Smooth muscle cell (in vitro differentiated cells): Measurements from ENCODE around the gene GNAZ. TPM values are rescaled to one million over a fixed set of nuclear protein-coding genes. Genes with fewer than 3 reads are reported as not detected.

Experiments used
- DNase-seq: peaks from one replicate; lab custom pipeline; 2025; ENCODE audit not compliant: unreplicated experiment; lab: John Stamatoyannopoulos, UW
- H2AFZ ChIP-seq: fragments of 200-600 bp; sonication (generic); 2 replicates; pipeline ENCODE4 v1.6.0; 2016; ENCODE audit warnings: antibody characterized with exemption, low read depth, mild to moderate bottlenecking
- H3F3A ChIP-seq: fragments of 200-600 bp; sonication (generic); 2 replicates; pipeline ENCODE4 v1.6.0; 2017; ENCODE audit warnings: antibody characterized with exemption, low read depth
- H3K27ac ChIP-seq: fragments of 200-600 bp; sonication (generic); 2 replicates; pipeline ENCODE4 v1.5.1; 2016; ENCODE audit warnings: low read depth, mild to moderate bottlenecking
- H3K27me3 ChIP-seq: fragments of 200-600 bp; sonication (generic); 2 replicates; pipeline ENCODE4 v1.6.1; 2016; ENCODE audit warnings: low read depth, mild to moderate bottlenecking
- H3K36me3 ChIP-seq: fragments of 200-600 bp; sonication (generic); 2 replicates; pipeline ENCODE4 v1.5.1; 2016; ENCODE audit warnings: low read depth
- H3K4me1 ChIP-seq: fragments of 200-600 bp; sonication (generic); 2 replicates; pipeline ENCODE4 v1.5.1; 2016; ENCODE audit warnings: low read depth
- H3K4me2 ChIP-seq: fragments of 200-600 bp; sonication (generic); 2 replicates; pipeline ENCODE4 v1.6.0; 2016; ENCODE audit warnings: mild to moderate bottlenecking
- H3K4me3 ChIP-seq: fragments of 200-600 bp; sonication (generic); 2 replicates; pipeline ENCODE4 v1.5.1; 2016; ENCODE audit warnings: mild to moderate bottlenecking
- H3K79me2 ChIP-seq: fragments of 200-600 bp; sonication (generic); 2 replicates; pipeline ENCODE4 v1.6.0; 2016; ENCODE audit warnings: low read depth, mild to moderate bottlenecking
- H3K9ac ChIP-seq: fragments of 200-600 bp; sonication (generic); 2 replicates; pipeline ENCODE4 v1.6.0; 2016; ENCODE audit warnings: low read depth
- H3K9me3 ChIP-seq: fragments of 200-600 bp; sonication (generic); replicated peaks from 2 replicates; pipeline ENCODE4 v1.5.1; 2016; ENCODE audit warnings: low read depth
- H4K20me1 ChIP-seq: fragments of 200-600 bp; sonication (generic); 2 replicates; pipeline ENCODE4 v1.6.0; 2016; ENCODE audit warnings: low read depth
- WGBS: methylation state at CpG from one replicate; pipeline ENCODE4 v1.1.7; 2016; ENCODE audit warnings: low lambda C conversion rate; 5-methylcytosine and 5-hydroxymethylcytosine counted together
- polyA plus RNA-seq: library from polyadenylated mRNA; unstranded; fragments of >200 nt; fragmentation: Nextera tagmentation; extraction: Ambion mirVana; gene quantifications from 2 replicates; pipeline ENCODE4 v1.2.1, GENCODE V29; 2016
- total RNA-seq: library from RNA; depleted of rRNA; stranded (reverse); fragments of >200 nt; gene quantifications from 2 replicates; pipeline ENCODE4 v1.2.3, GENCODE V29; 2014
- TF ChIP-seq, protein P1 (sequence below): fragments of 200-600 bp; sonication (generic); IDR thresholded peaks from 2 replicates; pipeline ENCODE4 v1.5.1; 2017; ENCODE audit warnings: borderline replicate concordance, mild to moderate bottlenecking, antibody characterized with exemption; ENCODE audit not compliant: insufficient read depth, poor library complexity, severe bottlenecking

Gene GNAZ
- total and polyA plus RNA-seq, 2 experiments from 2014 or later: 0.50 to 1.2 TPM

DNA sequence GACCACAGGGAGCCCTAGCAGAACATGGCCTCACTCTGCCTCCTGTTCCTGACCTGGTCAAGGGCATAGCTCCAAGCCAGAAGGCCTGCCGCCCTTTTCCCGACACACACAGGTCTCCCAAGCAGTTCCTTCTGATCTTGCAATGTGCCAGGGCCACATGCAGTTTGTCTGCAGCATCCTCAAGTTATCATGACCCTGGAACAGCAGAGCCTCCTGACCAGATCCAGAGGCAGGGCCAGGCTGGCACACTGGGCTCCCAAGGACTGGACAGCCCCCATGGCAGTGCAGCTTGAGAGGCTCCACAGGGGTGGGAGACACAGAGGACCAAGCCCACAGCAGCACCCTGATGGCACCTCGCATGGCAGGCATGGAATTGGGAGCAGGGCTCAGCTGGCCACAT is 31.2 kb downstream of the GNAZ start:
- Histone ChIP-seq H3K4me1 (no peaks in the 10 kb centered on the region), H4K20me1 (no peaks in the 10 kb centered on the region), H3K79me2 (no peaks in the 10 kb centered on the region), H3K27ac (no peak overlapping the region), H3K4me3 (no peak overlapping the region), H3K36me3 (no peaks in the 10 kb centered on the region), H3K4me2 (no peak overlapping the region), H3K9me3 (no peaks in the 10 kb centered on the region), H2AFZ (no peak overlapping the region), H3K27me3 (no peaks in the 10 kb centered on the region), H3K9ac (no peak overlapping the region), H3F3A (no peaks in the 10 kb centered on the region)
- TF ChIP-seq, protein P1, sequence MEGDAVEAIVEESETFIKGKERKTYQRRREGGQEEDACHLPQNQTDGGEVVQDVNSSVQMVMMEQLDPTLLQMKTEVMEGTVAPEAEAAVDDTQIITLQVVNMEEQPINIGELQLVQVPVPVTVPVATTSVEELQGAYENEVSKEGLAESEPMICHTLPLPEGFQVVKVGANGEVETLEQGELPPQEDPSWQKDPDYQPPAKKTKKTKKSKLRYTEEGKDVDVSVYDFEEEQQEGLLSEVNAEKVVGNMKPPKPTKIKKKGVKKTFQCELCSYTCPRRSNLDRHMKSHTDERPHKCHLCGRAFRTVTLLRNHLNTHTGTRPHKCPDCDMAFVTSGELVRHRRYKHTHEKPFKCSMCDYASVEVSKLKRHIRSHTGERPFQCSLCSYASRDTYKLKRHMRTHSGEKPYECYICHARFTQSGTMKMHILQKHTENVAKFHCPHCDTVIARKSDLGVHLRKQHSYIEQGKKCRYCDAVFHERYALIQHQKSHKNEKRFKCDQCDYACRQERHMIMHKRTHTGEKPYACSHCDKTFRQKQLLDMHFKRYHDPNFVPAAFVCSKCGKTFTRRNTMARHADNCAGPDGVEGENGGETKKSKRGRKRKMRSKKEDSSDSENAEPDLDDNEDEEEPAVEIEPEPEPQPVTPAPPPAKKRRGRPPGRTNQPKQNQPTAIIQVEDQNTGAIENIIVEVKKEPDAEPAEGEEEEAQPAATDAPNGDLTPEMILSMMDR: no peak
- no peak for DNase-seq
- WGBS: 89% methylated on average over 2 of the region's 3 CpGs

DNA sequence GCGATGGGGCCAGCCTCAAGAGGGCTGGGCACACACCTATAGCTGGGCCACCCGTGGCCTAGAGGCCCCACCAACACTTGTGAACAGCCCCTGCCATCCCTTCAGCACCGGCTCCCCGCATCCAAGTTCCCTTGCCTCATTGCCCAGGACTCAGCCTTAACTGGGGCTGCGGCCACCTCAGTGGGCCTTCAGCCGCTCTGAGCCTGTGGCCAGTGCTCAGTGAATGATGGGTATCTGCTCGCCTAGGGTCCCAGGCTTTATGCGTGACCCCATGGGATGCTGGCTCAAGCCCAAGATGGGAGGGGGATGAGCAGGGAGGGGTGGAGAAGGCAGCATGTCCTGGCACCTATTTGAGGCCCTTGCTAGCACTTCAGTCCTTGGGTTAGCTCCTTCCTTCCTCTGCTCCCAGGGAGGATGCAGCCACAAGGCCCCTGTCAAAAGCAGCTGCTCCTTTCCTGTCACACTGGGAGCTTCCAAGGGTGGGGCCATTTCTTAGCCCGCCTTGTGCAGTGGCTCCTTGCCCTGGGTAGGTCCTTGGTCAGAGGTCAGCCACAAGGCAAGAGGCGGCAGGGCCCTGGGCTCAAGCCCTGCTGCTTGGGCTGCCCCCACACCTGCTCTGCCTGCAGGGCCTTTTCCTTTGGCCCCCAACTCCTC is 31.8 kb downstream of the GNAZ start:
- no peak overlapping the region for H3K4me3 ChIP-seq
- H3K36me3 ChIP-seq: no peaks in the 10 kb centered on the region
- H3F3A ChIP-seq: no peaks in the 10 kb centered on the region
- no peak overlapping the region for H3K27ac ChIP-seq
- no peaks in the 10 kb centered on the region for H4K20me1 ChIP-seq
- TF ChIP-seq, protein P1: no peak
- no peaks in the 10 kb centered on the region for H3K27me3 ChIP-seq
- H2AFZ ChIP-seq: no peak overlapping the region
- no peak overlapping the region for H3K4me2 ChIP-seq
- no peaks in the 10 kb centered on the region for H3K9me3 ChIP-seq
- H3K9ac ChIP-seq: no peak overlapping the region
- no peaks in the 10 kb centered on the region for H3K79me2 ChIP-seq
- no peaks in the 10 kb centered on the region for H3K4me1 ChIP-seq
- no peak for DNase-seq
- WGBS: 95% methylated on average over 10 of the region's 10 CpGs

DNA sequence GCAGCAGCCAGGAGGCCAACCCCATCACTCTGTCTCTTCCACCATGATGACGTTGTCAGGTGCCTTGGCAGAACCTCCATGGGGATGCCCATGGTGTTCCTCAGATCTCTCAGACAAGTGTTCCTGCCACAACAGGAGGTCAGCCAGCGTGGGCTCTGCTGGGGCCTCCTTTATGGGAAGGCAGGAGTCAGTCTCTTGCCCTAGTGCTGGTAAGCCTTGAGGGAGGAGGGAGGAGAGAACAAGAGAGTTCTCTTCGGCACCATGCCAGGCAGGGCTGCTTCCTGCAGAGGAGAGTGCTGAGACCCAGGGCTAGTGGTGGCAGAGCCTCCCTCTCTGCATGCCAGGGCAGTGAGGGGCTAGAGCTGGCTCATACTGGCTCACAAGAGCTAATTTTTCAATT is 32.5 kb downstream of the GNAZ start:
- no peak overlapping the region for H3K4me3 ChIP-seq
- DNase-seq: no peak
- no peaks in the 10 kb centered on the region for H3K36me3 ChIP-seq
- H3K4me2 ChIP-seq: no peak overlapping the region
- H3K4me1 ChIP-seq: no peaks in the 10 kb centered on the region
- no peaks in the 10 kb centered on the region for H3F3A ChIP-seq
- H3K9me3 ChIP-seq: no peaks in the 10 kb centered on the region
- no peaks in the 10 kb centered on the region for H3K27me3 ChIP-seq
- TF ChIP-seq, protein P1: no peak
- H3K79me2 ChIP-seq: no peaks in the 10 kb centered on the region
- H3K9ac ChIP-seq: no peak overlapping the region
- no peak overlapping the region for H2AFZ ChIP-seq
- no peak overlapping the region for H3K27ac ChIP-seq
- H4K20me1 ChIP-seq: no peaks in the 10 kb centered on the region
- 89% methylated on average over 3 of the region's 3 CpGs for WGBS
